ENCODE results near the gene ACSF3.

DNA sequence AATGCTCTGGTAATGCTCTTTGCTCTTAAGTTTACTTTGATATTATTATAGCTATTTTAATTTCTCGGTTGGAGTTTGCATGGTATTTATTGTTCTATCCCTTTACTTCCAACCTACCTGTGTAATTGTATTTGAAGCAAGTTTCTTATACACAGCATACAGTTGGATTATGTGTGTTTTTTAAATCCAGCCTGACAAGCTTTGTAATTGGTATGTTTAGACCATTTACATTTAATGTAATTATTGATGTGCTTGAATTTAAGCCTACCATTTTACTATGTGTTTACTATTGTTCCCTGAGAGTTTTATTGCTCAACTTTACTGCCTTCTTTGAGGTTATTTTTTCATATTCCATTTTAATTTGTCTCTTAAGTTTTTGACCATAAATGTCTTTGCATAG is 35.7 kb downstream of the ACSF3 start:
- TF ChIP-seq, protein P1, sequence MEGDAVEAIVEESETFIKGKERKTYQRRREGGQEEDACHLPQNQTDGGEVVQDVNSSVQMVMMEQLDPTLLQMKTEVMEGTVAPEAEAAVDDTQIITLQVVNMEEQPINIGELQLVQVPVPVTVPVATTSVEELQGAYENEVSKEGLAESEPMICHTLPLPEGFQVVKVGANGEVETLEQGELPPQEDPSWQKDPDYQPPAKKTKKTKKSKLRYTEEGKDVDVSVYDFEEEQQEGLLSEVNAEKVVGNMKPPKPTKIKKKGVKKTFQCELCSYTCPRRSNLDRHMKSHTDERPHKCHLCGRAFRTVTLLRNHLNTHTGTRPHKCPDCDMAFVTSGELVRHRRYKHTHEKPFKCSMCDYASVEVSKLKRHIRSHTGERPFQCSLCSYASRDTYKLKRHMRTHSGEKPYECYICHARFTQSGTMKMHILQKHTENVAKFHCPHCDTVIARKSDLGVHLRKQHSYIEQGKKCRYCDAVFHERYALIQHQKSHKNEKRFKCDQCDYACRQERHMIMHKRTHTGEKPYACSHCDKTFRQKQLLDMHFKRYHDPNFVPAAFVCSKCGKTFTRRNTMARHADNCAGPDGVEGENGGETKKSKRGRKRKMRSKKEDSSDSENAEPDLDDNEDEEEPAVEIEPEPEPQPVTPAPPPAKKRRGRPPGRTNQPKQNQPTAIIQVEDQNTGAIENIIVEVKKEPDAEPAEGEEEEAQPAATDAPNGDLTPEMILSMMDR (IDR thresholded peaks at IDR 0.05; ENCODE audit: poor library complexity): no peak
- TF ChIP-seq EZH2 (IDR thresholded peaks at IDR 0.05; ENCODE audit: borderline replicate concordance) (no peak), EZH2phosphoT487 (IDR thresholded peaks at IDR 0.05; ENCODE audit: low read depth, severe bottlenecking, unreplicated experiment) (no peak)

All from hepatocyte (in vitro differentiated cells).